ENCODE data around the gene ASTN2.

The ASTN2 gene

DNA sequence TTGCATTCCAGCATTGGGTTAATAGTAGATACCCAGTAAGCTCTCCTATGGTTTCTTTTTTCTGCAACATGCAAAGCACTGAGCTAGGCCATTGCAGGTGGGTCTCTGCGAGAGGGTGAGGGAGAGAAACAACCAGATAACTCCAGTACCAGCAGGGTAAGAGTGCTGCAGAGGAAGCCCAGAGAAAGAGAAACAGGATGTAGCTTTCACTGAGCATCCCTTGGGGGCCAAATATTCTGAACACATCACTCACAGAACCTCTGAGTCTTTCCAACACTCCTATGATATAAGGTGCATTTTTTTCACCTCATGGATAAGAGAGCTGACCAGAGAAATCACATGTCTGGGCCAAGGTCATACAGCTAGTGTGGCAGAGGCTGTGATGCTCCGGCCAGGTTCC, 651.1 kb downstream of the ASTN2 start:
- 94% methylated on average over 2 of the region's 2 CpGs for WGBS
- Histone ChIP-seq H3K4me1 (ENCODE audit: insufficient read depth, low read length) (peaks cover 9% of the 10 kb centered on the region; the same call in 1 of the 2 replicates), H3K27ac (ENCODE audit: low read depth, low read length) (no peak overlapping the region), H3K36me3 (ENCODE audit: insufficient read depth, low read length) (no peaks in the 10 kb centered on the region), H3K9me3 (ENCODE audit: insufficient read depth, low read depth, low read length) (no peaks in the 10 kb centered on the region), H3K4me3 (ENCODE audit: low read length) (no peak overlapping the region), H3K27me3 (ENCODE audit: insufficient read depth, low read length) (no peaks in the 10 kb centered on the region), H3K9ac (ENCODE audit: low read depth, low read length) (no peak overlapping the region)

DNA sequence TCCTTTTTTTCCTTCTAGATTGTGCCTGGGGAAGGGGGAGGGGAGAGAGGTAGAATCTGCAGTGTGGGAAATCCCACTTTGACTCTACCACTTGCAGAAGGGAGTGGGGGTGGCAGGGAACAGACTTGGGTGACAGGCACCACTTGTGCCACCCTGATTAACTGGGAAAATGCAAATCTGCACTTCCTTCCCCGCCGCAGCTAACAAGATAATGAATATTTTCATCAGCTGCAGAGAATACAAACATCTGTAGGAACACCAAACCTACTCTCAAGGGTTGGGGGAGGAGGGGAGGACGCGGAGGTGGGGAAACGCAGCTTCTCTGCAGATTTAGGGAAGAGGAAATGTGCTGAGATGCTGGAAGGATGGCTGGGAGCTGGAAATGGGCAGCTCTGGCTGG, 654.2 kb downstream of the ASTN2 start:
- Histone ChIP-seq H3K4me1 (ENCODE audit: insufficient read depth, low read length) (peaks cover 9% of the 10 kb centered on the region; the same call in 1 of the 2 replicates), H3K9me3 (ENCODE audit: insufficient read depth, low read depth, low read length) (no peaks in the 10 kb centered on the region), H3K27me3 (ENCODE audit: insufficient read depth, low read length) (no peaks in the 10 kb centered on the region), H3K4me3 (ENCODE audit: low read length) (no peak overlapping the region), H3K9ac (ENCODE audit: low read depth, low read length) (no peak overlapping the region), H3K36me3 (ENCODE audit: insufficient read depth, low read length) (no peaks in the 10 kb centered on the region), H3K27ac (ENCODE audit: low read depth, low read length) (no peak overlapping the region)
- whole genome bisulfite sequencing: 68% methylated on average over 5 of the region's 5 CpGs

DNA sequence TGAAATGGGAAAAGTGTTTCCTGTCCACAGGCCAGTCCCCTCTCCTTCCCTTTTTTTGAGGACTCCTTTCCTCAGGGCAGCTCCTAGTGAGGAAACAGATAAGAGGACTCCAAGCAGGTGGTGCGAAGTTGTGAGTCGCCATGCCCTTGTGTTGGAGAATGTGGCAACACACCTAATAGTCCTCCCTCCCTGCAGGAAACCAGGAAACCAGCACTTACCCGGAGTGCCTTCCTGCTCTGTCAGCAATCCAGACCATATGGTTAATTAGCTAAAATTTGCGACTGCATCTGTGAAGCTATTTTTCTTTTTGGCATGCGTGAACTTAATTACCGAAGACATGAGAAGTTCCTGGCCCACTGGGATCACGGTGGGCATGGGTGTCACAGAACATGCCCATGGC, 657.8 kb downstream of the ASTN2 start:
- Histone ChIP-seq H3K27ac (ENCODE audit: low read depth, low read length) (no peak overlapping the region), H3K36me3 (ENCODE audit: insufficient read depth, low read length) (no peaks in the 10 kb centered on the region), H3K9me3 (ENCODE audit: insufficient read depth, low read depth, low read length) (no peaks in the 10 kb centered on the region), H3K4me3 (ENCODE audit: low read length) (no peak overlapping the region), H3K9ac (ENCODE audit: low read depth, low read length) (no peak overlapping the region), H3K27me3 (ENCODE audit: insufficient read depth, low read length) (no peaks in the 10 kb centered on the region), H3K4me1 (ENCODE audit: insufficient read depth, low read length) (peaks cover 9% of the 10 kb centered on the region; the same call in 1 of the 2 replicates)
- 83% methylated on average over 7 of the region's 7 CpGs for WGBS

DNA sequence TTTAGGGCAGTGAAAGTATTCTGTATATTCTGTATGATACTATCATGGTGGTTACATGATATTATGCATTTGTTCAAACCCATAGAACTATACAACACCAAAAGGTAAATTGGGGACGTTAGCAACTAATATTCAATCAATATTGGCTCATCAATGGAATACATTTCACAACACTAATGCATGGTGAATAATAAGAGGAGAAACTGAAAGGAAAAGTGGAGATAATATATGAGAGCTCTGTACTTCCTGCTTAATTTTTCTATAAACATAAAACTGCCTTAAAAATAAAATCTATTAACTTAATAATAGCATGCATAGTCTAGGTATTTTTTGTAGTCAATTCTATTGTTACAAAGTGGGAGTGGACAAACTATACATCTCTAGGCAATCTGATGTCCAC, 661.5 kb downstream of the ASTN2 start:
- Histone ChIP-seq H3K36me3 (ENCODE audit: insufficient read depth, low read length) (no peaks in the 10 kb centered on the region), H3K27me3 (ENCODE audit: insufficient read depth, low read length) (no peaks in the 10 kb centered on the region), H3K4me3 (ENCODE audit: low read length) (no peak overlapping the region), H3K27ac (ENCODE audit: low read depth, low read length) (no peak overlapping the region), H3K9me3 (ENCODE audit: insufficient read depth, low read depth, low read length) (no peaks in the 10 kb centered on the region), H3K4me1 (ENCODE audit: insufficient read depth, low read length) (0 out of 2 replicates have a peak, but pooled peaks cover 8% of the 10 kb centered on the region), H3K9ac (ENCODE audit: low read depth, low read length) (no peak overlapping the region)
- WGBS: no CpG with 5 or more reads among the region's 1 CpG

DNA sequence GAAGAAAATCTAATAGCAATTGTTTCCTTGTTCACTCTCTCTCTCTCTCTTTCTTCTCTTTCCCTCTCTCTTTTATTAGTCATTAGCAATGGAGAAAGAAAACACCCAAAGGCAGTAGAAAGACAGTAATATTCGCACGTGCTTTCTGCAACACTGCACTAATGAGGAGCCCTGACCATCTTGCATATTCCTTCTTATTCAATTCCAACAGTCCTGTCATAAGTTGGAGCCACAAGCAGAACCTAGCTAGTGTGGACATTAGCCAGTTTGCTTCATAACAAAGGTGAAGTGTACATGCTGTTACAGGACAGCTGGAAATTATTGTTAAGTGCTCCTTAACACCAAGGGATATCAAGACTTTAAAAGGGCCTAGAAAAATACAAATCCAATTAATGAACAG, 664.3 kb downstream of the ASTN2 start:
- H3K4me1 ChIP-seq (ENCODE audit: insufficient read depth, low read length): 0 out of 2 replicates have a peak, but pooled peaks cover 8% of the 10 kb centered on the region
- H3K27ac ChIP-seq (ENCODE audit: low read depth, low read length): no peak overlapping the region
- H3K4me3 ChIP-seq (ENCODE audit: low read length): no peak overlapping the region
- no peak overlapping the region for H3K9ac ChIP-seq (ENCODE audit: low read depth, low read length)
- no peaks in the 10 kb centered on the region for H3K9me3 ChIP-seq (ENCODE audit: insufficient read depth, low read depth, low read length)
- WGBS: 80% methylated on average over 2 of the region's 2 CpGs
- H3K36me3 ChIP-seq (ENCODE audit: insufficient read depth, low read length): no peaks in the 10 kb centered on the region
- no peaks in the 10 kb centered on the region for H3K27me3 ChIP-seq (ENCODE audit: insufficient read depth, low read length)

DNA sequence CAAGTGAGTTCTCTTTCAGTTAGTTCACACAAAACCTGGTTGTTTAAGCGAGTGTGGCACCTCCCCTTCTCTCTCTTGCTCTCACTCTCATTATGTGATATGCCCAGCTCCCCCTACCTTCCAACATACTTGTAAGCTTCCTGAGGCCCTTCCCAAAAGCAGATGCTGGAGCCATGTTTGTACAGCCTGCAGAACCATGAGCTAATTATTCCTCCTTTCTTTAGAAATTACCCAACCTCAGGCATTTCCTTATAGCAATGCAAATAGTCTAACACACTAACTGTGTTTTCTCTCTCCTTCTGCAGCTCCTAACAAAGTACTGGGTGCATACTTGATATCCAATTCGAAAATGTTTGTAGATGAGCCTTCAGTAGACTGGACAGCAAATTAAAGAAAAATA, 665.1 kb downstream of the ASTN2 start:
- H3K27me3 ChIP-seq (ENCODE audit: insufficient read depth, low read length): no peaks in the 10 kb centered on the region
- WGBS: 89% methylated on average over 2 of the region's 2 CpGs
- H3K9me3 ChIP-seq (ENCODE audit: insufficient read depth, low read depth, low read length): no peaks in the 10 kb centered on the region
- H3K4me3 ChIP-seq (ENCODE audit: low read length): no peak overlapping the region
- H3K36me3 ChIP-seq (ENCODE audit: insufficient read depth, low read length): no peaks in the 10 kb centered on the region
- 0 out of 2 replicates have a peak, but pooled peaks cover 8% of the 10 kb centered on the region for H3K4me1 ChIP-seq (ENCODE audit: insufficient read depth, low read length)
- H3K9ac ChIP-seq (ENCODE audit: low read depth, low read length): no peak overlapping the region
- no peak overlapping the region for H3K27ac ChIP-seq (ENCODE audit: low read depth, low read length)

DNA sequence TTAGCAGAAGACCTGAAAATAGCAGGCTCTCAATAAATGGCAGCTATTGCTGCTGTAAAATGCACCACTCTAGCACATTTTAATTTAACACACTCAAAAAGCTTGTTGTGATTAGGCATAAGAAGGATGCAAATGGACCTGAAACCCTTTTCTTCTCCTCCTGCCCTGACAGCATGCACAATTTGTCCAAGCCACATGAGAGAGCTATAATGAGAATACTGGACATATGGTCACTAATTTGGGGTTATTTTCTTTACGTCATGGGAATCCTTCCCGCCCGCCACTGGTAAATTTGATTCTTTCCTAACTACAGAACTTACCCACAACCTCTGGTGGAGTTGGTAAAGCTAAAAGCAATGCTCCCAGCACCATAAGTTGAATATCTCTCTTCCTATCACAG, 665.7 kb downstream of the ASTN2 start:
- 0 out of 2 replicates have a peak, but pooled peaks cover 8% of the 10 kb centered on the region for H3K4me1 ChIP-seq (ENCODE audit: insufficient read depth, low read length)
- no peaks in the 10 kb centered on the region for H3K9me3 ChIP-seq (ENCODE audit: insufficient read depth, low read depth, low read length)
- H3K27ac ChIP-seq (ENCODE audit: low read depth, low read length): no peak overlapping the region
- WGBS: 80% methylated on average over 1 of the region's 3 CpGs
- H3K27me3 ChIP-seq (ENCODE audit: insufficient read depth, low read length): no peaks in the 10 kb centered on the region
- no peak overlapping the region for H3K4me3 ChIP-seq (ENCODE audit: low read length)
- no peak overlapping the region for H3K9ac ChIP-seq (ENCODE audit: low read depth, low read length)
- no peaks in the 10 kb centered on the region for H3K36me3 ChIP-seq (ENCODE audit: insufficient read depth, low read length)

DNA sequence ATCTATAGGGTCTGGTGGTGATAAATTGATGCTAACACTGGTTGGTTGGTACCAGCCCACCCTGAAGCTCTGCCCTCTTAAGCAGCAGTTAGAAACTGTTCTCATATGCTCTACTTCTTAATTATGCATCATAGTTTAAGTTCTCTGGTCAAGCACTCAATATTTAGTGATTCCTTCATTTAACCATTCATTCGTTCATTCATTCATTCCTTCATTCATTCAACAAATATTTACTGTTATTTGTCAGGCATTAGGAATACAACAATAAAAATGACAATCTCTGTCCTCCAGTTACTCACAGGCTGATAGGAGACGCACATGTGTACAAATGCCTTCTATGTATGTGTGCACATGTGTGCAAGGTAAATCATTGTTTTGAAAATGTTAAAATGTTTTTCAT, 673.1 kb downstream of the ASTN2 start:
- Histone ChIP-seq H3K27ac (ENCODE audit: low read depth, low read length) (no peak overlapping the region), H3K9me3 (ENCODE audit: insufficient read depth, low read depth, low read length) (no peaks in the 10 kb centered on the region), H3K9ac (ENCODE audit: low read depth, low read length) (no peak overlapping the region), H3K27me3 (ENCODE audit: insufficient read depth, low read length) (no peaks in the 10 kb centered on the region), H3K4me3 (ENCODE audit: low read length) (no peak overlapping the region), H3K36me3 (ENCODE audit: insufficient read depth, low read length) (no peaks in the 10 kb centered on the region), H3K4me1 (ENCODE audit: insufficient read depth, low read length) (peaks cover 6% of the 10 kb centered on the region; the same call in 1 of the 2 replicates)
- 94% methylated on average over 2 of the region's 2 CpGs for WGBS

DNA sequence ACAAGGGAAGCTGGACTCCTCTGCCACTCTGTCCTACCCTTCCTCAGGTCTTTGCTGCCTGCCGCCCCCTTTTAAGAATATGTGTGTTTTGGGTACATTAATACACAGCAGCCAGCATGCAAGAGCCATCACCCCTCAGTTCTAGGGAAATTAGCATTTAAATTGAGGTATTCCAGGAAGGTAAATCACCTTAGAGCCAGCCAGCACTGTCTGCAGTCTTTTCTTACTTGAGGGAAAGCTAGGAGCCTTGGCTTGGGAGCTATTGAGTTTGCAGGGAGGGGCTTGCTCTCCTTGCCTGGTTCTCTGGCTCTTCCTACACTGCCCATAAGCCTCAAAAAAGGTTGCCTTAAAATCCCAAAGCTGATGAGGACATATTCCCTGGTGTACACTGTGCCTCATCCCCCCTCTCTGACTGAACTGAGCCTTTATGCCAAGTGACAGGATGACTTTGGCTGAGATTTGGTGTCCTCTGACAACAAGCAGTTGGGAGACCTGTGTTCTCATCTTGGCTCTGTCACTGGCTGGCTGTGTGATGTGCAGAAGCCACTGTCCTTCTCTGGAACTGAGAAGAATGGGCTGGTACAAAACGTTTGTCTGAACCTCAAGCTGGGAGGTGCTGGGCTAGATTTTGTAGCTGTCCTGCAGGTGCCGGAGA, 673.6 kb downstream of the ASTN2 start:
- 69% methylated on average over 2 of the region's 3 CpGs for WGBS
- Histone ChIP-seq H3K36me3 (ENCODE audit: insufficient read depth, low read length) (no peaks in the 10 kb centered on the region), H3K4me3 (ENCODE audit: low read length) (no peak overlapping the region), H3K9me3 (ENCODE audit: insufficient read depth, low read depth, low read length) (no peaks in the 10 kb centered on the region), H3K27ac (ENCODE audit: low read depth, low read length) (no peak overlapping the region), H3K27me3 (ENCODE audit: insufficient read depth, low read length) (no peaks in the 10 kb centered on the region), H3K9ac (ENCODE audit: low read depth, low read length) (no peak overlapping the region), H3K4me1 (ENCODE audit: insufficient read depth, low read length) (peaks cover 6% of the 10 kb centered on the region; the same call in 1 of the 2 replicates)

DNA sequence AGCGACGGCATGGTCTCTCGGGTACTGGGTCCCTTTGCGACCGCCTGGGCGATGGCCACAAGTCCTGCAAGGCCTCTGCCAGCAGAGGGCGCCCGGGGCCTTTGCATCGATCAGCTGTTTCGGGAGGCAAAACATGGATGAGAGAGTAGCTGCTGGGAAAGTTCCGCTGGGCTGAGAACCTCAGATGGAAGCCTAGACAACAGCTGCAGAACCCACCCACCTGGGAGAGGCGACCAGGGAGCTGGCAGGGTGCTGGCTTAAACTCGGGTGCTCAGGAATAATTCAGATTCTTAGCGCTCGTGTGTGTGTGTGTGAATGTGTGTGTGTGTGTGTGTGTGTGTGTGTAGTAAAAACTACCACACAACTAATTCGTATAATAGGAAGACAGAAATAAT, 677.7 kb downstream of the ASTN2 start:
- Histone ChIP-seq H3K27ac (ENCODE audit: low read depth, low read length) (no peak overlapping the region), H3K27me3 (ENCODE audit: insufficient read depth, low read length) (no peaks in the 10 kb centered on the region), H3K4me3 (ENCODE audit: low read length) (no peak overlapping the region), H3K36me3 (ENCODE audit: insufficient read depth, low read length) (no peaks in the 10 kb centered on the region), H3K4me1 (ENCODE audit: insufficient read depth, low read length) (peaks cover 6% of the 10 kb centered on the region; the same call in 1 of the 2 replicates), H3K9me3 (ENCODE audit: insufficient read depth, low read depth, low read length) (no peaks in the 10 kb centered on the region), H3K9ac (ENCODE audit: low read depth, low read length) (no peak overlapping the region)
- WGBS: 16% methylated on average over 15 of the region's 16 CpGs

DNA sequence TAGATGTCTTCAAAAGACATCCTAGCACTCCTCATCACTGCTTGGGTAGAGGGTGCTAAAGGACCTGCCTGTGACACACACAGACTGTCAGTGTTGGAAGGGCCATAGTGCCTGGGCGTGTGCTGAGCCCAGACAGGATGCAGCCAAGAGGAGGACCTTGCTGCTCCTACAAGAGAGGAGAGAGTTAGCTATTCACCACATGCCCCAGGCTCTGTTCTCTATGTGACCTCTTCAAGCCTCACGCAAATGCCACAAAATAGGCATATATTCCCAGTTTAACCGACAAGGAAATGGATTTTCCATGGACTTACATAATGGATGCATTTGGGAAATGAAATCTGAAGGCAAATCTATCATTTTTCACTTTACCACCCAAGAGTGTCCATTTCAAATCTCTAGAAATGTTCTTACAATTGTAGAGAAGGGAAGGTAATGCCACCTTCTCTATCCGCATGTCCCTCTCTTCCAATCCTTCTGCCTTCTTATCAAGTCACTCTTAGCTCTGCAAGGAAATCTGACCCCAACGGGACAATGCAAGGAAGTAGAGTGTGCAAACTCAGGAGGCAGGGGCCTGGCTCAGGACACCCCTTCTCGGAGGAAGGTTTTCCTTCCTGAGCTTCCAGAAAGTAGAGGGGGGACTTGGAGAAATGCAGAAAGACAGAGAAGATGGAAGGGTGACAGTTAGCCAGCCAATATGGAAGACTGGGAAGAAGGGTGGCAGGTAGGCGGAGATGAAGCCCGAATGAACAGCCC, 678.3 kb downstream of the ASTN2 start:
- WGBS: 70% methylated on average over 7 of the region's 8 CpGs
- peaks cover 5% of the 10 kb centered on the region; the same call in 1 of the 2 replicates for H3K4me1 ChIP-seq (ENCODE audit: insufficient read depth, low read length)
- no peaks in the 10 kb centered on the region for H3K27me3 ChIP-seq (ENCODE audit: insufficient read depth, low read length)
- H3K27ac ChIP-seq (ENCODE audit: low read depth, low read length): no peak overlapping the region
- no peak overlapping the region for H3K4me3 ChIP-seq (ENCODE audit: low read length)
- H3K36me3 ChIP-seq (ENCODE audit: insufficient read depth, low read length): no peaks in the 10 kb centered on the region
- no peaks in the 10 kb centered on the region for H3K9me3 ChIP-seq (ENCODE audit: insufficient read depth, low read depth, low read length)
- H3K9ac ChIP-seq (ENCODE audit: low read depth, low read length): no peak overlapping the region

Data from HUES64 (cell line).